ENCODE results near the gene PYM1.
"Not testable (repeated sequence)": the region's sequence is repeated elsewhere in the genome, so short reads cannot be mapped to it uniquely, and the experiment has no call there.

The PYM1 gene

DNA sequence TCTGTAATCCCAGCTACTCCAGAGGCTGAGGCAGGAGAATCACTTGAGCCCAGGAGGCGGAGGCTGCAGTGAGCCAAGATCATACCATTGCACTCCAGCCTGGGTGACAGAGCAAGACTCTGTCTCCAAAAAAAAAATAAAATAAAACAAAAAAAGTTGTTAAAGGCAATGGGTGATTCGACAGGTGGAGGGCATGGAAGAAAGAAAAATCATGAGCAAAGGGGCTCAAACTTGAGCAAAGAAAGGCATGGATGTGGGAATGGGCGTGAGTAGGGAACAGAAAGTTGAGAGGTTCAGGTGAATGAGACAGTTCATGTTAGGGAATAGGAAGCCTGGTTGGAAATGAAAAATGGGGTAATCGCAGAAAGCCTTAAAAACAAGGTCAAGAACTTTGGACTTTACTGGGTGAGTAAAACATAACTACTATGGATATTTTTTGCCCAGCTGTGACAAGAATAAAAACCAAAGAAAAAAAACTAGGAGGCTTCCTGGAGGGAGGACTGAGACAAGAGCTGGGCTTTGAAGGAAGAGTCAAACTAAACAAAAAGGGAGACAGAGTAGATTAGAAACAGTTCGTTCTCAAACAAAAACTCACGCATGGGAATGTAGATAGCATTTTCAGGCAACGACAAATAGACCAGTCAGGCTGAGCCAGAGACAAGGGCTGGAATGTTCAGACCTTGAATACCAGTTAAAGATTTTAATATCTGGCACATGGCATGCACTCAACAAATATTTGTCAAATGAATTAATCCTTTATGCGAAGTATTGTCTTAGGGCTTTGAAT is 18.8 kb downstream of the PYM1 start:
- no peak for DNase-seq

DNA sequence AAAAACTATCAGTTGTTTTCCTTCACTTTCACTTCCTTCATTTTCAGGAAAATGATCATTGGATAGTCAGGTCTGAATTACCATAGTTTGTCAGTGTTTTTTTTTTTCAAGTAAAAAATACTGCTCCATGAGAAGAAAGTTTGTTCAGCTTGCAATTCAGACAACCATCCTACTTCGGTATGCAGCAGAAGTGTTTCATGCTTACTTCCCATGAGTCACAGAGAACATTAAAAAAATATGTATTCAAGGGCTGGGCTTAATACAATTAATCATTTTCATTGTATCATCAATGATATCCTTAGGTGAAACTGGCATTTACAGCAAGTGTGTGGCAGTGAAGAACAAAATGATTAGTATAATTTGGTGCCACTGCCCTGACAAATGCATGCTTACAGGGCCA is 21.6 kb downstream of the PYM1 start:
- no peak for DNase-seq

DNA sequence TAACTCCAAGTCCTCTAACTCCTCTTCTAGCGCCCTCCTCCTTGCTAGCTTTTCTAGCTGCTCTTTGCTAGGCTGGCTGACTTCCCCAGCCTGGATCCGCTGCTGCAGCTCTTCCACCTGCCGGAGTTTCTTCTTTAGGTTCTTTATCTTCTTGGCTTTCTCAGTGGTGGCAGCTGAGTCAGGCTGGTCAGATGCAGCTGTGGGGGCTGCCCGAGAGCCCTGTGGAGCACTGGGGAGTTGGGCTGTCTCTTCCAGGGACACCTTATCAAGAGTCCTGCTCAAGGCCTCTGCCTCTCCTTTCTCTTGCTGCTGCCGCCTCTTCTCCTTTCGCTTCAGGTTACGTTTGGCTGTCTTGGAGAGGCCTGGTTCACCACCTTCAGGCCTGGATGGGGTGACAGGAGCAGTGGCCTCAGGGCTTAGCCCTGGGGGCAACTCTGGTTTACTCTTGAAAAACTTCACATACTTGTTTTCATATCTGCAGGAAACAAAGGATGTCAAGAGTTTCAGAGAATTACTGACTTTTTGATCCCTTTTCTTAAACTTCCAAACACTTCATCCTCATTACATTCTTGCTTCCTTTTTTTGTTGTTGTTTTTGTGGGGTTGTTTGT is 25.7 kb downstream of the PYM1 start:
- no peak for DNase-seq

DNA sequence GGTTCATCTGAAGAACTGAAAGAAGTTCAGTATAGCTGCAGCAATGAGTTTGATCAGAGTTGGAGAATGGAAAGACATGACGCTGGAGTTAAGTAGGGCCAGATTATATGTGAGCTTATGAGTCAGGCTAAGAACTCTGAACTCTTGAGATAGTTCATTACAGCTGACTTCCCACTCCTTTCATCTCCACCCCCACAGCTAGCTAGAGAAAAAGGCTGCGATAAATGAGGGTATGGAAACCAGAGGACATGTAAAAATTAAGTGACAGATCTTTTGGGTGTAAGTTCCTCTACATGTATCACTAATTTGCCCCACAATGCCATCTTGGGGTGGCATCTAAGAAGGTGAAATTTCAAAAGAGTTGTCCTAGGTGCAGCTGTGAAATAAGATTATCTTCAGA is 28.6 kb downstream of the PYM1 start:
- DNase-seq, result no peak

DNA sequence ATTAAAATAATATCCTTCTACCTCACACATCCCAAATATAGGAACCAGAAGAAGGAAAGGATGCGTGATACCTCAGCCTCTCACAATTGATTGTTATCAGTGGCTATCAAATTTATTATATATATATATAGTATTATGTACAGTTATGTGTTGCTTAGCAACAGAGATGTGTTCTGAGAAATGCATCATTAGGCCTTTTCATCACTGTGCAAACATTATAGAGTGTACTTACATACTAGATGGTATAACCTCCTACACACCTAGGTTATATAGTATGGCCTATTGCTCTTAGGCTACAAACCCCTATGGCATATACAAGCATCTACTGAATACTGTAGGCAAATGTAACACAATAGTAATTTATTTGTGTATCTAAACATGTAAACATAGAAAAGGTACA is 34.0 kb downstream of the PYM1 start:
- no peak for DNase-seq

DNA sequence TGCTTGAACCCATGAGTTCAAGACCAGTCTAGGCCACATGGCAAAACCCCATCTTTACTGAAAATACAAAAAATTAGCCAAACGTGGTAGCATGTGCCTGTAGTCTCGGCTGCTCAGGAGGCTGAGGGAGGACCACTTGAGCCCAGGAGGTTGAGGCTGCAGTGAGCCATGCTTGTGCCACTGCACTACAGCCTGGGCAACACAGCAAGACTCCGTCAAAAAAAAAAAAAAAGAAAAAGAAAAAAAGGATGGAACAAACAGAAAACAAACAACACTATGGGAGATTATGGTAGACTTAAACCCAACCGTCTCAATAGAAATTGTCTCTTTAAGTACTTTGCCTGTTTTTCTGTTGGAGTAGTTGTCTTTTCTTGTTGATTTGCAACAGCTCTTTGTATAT is 36.4 kb downstream of the PYM1 start:
- DNase-seq, result no peak

DNA sequence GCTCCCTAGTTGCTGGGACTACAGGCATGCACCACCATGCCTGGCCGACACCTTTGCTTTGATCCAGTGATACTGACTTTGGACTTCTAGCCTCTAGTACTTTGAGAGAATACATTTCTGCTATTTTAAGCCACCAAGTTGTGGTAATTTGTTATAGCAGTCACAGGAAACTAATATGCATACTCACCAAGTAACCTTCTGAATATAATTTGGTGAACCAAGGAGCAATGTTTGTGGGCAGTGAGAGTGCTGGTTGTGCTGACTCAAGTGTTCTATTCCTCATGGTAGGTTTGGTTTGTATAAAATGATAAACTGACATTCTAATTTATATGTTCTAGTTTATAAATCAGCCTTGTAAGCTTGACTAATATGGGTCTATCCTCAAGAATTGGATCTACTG is 42.6 kb downstream of the PYM1 start:
- DNase-seq, result no peak

DNA sequence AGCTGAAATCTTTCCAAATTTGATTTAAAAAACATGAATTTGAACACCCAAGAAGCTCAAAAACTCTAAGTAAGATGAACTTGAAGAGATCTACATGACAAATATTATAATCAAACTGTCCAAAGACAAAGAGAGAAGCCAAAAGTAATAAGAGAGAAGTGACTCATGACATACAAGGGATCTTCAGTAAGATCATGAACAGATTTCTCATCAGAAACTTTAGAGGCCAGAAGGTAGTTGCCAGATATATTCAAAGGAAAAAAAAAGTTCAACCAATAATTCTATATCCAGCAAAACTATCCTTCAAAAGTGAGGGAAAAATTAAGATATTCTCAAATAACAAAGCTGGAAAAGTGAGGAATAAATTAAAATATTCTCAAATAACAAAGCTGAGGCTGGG is 49.9 kb downstream of the PYM1 start:
- DNase-seq, result no peak

DNA sequence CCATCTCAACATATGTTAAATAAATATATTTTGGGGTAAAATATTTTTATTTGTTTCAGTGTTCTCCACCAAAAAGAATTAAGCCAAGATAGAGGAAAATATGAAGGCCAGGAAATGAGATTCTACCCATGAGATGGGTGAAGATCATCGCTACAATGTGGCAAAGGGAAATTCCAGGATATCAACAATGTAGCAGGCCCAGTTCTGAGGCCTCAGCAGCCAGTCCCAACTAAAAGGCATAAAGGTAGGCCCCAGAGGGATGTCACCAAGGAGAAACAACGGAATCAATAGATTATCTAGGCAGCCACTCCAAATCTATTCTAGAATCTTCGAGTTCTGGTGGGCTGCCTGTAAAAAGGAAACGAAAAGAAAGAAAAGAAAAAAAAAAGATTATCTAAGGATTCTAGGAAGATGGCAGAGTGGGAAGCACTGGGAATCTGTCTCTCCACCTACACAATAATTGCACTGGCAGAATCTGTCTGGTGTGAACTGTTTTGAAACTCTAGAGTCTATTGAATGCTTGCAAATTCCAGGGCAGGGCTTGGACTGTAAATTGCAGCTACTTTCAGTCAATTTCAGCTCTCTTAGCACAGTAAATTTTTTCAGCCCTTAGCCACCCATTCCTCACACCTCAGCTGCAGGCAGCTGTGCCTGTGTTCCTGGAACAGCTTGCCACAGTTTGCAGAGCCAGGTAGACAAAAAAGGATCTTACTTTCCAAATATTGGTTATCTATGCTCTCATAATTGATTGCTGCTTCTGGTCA is 51.8 kb downstream of the PYM1 start:
- DNase-seq, result no peak

DNA sequence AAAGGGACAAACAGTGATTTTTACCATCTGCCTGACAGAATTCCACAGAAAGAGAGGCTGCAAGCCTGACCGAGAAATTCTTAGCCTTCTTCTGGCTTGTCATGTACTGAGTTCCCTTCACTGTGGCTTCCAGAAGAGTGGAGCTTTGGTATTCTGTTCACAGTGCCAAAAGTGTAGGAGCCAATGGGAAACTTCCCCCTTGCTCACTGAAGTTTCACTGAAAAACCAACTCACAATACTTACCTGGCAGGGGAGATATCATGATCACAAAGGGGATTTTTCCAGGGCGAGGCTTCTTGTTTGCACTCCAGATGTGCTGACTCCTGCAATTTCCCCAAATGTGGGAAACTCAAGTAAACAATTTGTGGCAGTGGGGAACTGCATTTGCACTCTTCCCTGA is 53.3 kb downstream of the PYM1 start:
- DNase-seq, result no peak

DNA sequence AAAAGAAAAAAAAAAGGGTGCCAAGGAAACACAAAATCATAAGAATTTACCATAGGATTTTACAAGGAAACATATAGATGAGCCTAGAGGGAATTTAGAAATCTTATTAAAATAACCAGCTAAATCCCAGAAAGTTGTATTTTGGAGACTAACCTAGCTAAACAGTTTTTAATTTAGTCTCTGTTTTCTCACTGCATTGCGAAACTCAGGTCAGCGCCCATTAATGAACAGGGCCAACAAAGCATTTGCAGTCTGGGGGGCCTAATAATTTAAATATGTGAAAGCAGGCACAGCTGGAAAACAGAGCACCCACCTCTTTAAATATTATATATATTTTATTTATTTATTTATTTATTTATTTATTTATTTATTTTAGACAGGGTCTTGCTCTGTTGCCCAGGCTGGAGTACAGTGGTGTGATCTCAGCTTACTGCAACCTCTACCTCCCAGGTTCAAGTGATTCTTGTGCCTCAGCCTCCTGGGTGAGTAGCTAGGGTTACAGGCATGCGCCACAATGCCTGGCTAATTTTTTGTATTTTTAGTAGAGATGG is 61.2 kb downstream of the PYM1 start:
- DNase-seq, result not testable (repeated sequence)

DNA sequence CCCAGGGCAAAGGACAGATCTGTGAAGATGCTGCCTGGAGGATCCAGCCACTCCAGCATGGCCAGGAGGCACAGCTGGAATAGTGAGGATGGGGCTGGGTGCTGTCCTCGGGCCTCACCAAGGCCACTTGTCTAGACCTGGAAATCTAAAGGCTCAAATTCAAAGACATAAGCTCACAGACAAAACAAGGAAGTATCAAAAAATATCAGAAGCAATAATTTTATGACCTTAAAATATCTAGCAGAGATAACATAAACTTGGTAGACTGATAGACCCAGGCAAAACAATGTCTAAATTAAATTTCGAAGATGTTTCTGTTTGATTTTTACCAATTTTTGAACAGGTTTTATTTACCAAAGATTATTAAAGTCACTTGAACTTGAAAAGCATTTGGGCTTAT is 62.4 kb downstream of the PYM1 start:
- DNase-seq, result no peak

DNA sequence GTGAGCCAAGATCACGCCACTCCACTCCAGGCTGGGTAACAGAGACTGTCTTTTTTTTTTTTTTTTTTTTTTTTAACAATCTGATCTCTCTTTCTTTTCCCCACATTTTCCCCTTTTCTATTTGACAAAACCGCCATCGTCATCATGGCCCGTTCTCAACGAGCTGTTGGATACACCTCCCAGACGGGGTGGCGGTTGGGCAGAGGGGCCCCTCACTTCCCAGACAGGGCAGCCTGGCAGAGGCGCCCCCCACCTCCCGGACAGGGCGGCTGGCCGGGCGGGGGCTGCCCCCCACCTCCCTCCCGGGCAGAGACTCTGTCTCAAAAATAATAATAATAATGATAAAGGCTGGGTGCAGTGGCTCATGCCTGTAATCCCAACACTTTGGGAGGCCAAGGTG is 64.8 kb downstream of the PYM1 start:
- not testable (repeated sequence) for DNase-seq

DNA sequence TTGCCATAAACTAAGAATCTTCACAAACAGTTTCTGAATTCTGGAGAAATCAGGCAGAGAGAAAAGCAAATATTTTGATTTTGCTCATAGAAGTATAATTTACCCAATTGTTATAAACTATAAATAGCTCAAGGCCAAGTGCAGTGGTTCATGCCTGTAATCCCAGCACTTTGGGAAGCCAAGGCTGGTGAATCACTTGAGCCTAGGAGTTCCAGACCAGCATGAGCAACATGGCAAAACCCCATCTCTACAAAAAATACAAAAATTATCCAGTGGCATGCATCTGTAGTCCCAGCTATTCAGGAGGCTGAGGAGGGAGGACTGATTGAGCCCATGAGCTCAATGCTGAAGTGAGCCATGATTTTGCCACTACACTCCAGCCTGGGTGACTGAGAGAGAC is 65.4 kb downstream of the PYM1 start:
- DNase-seq, result no peak

DNA sequence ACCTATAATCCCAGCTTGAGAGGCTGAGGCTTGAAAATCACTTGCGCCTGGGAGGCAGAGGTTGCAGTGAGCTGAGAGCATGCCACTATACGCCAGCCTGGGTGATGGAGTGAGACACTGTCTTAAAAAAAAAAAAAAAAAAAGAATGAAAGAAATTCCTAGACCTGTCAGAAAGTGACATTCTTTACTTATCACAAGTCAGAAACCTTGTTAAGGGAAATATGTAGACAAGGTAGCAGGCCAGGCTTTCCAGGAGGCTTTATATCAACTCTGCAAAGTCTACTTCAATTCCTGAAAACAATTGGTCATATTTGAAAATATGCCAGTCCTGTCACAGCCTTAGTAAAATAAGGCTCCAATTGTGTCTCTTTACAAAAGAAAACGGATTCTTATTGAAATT is 65.8 kb downstream of the PYM1 start:
- DNase-seq, result no peak

DNA sequence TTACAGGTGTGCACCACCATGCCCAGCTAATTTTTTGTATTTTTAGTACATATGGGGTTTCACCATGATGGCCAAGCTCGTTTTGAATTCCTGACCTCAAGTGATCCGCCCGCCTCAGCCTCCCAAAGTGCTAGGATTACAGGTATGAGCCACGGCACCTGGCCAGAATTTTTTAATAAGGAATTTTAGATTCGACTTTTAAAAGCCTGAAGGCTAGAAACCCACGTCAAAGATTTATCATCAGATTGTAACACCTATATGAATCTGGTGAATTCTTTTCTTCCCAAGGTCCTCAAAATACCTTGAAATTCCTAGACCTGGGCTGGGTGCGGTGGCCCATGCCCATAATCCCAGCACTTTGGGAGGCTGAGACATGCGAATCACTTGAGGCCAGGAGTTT is 66.3 kb downstream of the PYM1 start:
- DNase-seq, result no peak

DNA sequence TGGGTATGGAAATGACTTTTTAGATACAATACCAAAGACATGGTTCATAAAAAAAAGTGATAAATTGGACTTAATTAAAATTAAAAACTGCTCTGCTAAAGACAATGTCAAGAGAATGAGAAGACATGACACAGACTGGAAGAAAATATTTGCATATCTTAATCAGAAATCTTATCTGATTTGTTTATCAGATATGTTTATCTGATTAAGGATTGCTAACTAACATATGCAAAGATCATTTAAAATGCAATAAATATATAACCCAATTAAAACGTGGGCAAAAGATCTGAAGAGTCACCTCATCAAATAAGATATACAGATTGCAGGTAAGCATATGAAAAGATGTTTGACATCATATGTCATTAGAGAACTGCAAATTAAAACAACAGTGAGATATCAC is 75.0 kb downstream of the PYM1 start:
- no peak for DNase-seq

Measured in femur (tissue), 1 donor.